Measurements from ENCODE around the gene CIAPIN1.
A peak's percentile ranks its signal among the peaks of the same experiment; 100 is the strongest.
"Not testable (repeated sequence)": the region's sequence is repeated elsewhere in the genome, so short reads cannot be mapped to it uniquely, and the experiment has no call there.

CIAPIN1 gene

GRCh38 chr16:57403965-57404817 lies 43.0 kb downstream of the CIAPIN1 start, which contains the start of gene CCL17:
Gene CCL17, plus strand, starts transcription at chr16:57404767. Its CDS starts 9,166 bp downstream, at chr16:57413933.
- no peak for DNase-seq

- DNase-seq: no peak
Measured at GRCh38 chr16:57401943-57402640, 45.1 kb downstream of the CIAPIN1 start.

- DNase-seq: not testable (repeated sequence)
Measured at GRCh38 chr16:57397493-57397892, 49.7 kb downstream of the CIAPIN1 start.

GRCh38 chr16:57396786-57397185 lies 50.4 kb downstream of the CIAPIN1 start:
- DNase-seq: no peak

GRCh38 chr16:57395026-57395425 lies 52.2 kb downstream of the CIAPIN1 start:
- DNase-seq: no peak

GRCh38 chr16:57394444-57394843 lies 52.7 kb downstream of the CIAPIN1 start:
- no peak for DNase-seq

- DNase-seq: no peak
Measured at GRCh38 chr16:57392694-57393093, 54.5 kb downstream of the CIAPIN1 start.

- no peak for DNase-seq
Measured at GRCh38 chr16:57391708-57392107, 55.5 kb downstream of the CIAPIN1 start.

GRCh38 chr16:57391300-57391699 lies 55.9 kb downstream of the CIAPIN1 start:
- no peak for DNase-seq

GRCh38 chr16:57390636-57391295 lies 56.4 kb downstream of the CIAPIN1 start:
- DNase-seq: no peak

- DNase-seq: no peak
Measured at GRCh38 chr16:57389087-57389468, 58.1 kb downstream of the CIAPIN1 start.

GRCh38 chr16:57388359-57389086 lies 58.7 kb downstream of the CIAPIN1 start:
- DNase-seq: no peak

- DNase-seq: no peak
Measured at GRCh38 chr16:57387598-57388354, 59.4 kb downstream of the CIAPIN1 start.

- DNase-seq: peak; percentile 48
Measured at GRCh38 chr16:57386381-57386951, 60.7 kb downstream of the CIAPIN1 start.

GRCh38 chr16:57385083-57385482 lies 62.1 kb downstream of the CIAPIN1 start:
- no peak for DNase-seq

GRCh38 chr16:57384248-57385070 lies 62.7 kb downstream of the CIAPIN1 start:
- no peak for DNase-seq

GRCh38 chr16:57383276-57384247 lies 63.6 kb downstream of the CIAPIN1 start:
- DNase-seq: peak; percentile 52

GRCh38 chr16:57382535-57383275 lies 64.5 kb downstream of the CIAPIN1 start:
- DNase-seq: no peak

Data from fibroblast of skin of right biceps (primary cell).